HCT116 (cell line): ENCODE data around the gene RPS6KC1. TPM values are rescaled to one million over a fixed set of nuclear protein-coding genes. Genes with fewer than 3 reads are reported as not detected.

Source experiments
- ATAC-seq: fragments of 200-7000 bp; cut with Tn5 transposase; 2 replicates; pipeline ENCODE4 v1.9.1; 2020; ENCODE audit warnings: mild to moderate bottlenecking, moderate library complexity
- BruUV-seq: library from RNA; stranded (reverse); fragments of 400-500 nt; replicated peaks from 2 replicates; lab custom pipeline; 2021; lab: Mats Ljungman, UMichigan
- CTCF ChIA-PET: fragments of 300-600 bp; sonication (Branson Sonifier 250); formaldehyde crosslinking; loops from one replicate; lab custom pipeline; 2021; ENCODE audit warnings: antibody characterized with exemption; lab: Charles Lee
- POLR2A ChIA-PET: fragments of 300-600, 350-600 bp; sonication (Branson Sonifier 250); formaldehyde crosslinking; loops from one replicate; lab custom pipeline; 2021; ENCODE audit warnings: antibody characterized with exemption; lab: Charles Lee
- RAD21 ChIA-PET, 2 experiments: fragments of 300-600 bp; sonication (Branson Sonifier 250); formaldehyde crosslinking; loops; one replicate each; lab custom pipeline; 2023; ENCODE audit warnings: low total read pairs in 2 of 2; ENCODE audit not compliant: uncharacterized antibody in 2 of 2, unreplicated experiment in 2 of 2, low non-redundant PET in 1 of 2; lab: Charles Lee
- DNase-seq: peaks from one replicate; pipeline ENCODE4 v3.0.0-alpha.2; 2010; ENCODE audit warnings: low read depth, low spot score
- H2AFZ ChIP-seq: fragments of 200-600 bp; shearing (Covaris generic), sonication (generic); 2 replicates; pipeline ENCODE4 v1.6.1; 2017; ENCODE audit warnings: low read depth, mixed run types, mixed read lengths, antibody characterized with exemption, low read length; ENCODE audit not compliant: poor library complexity, severe bottlenecking
- H3K27ac ChIP-seq: 2 replicates; pipeline ENCODE4 v1.5.1; 2012; ENCODE audit warnings: low read depth, low read length
- H3K27me3 ChIP-seq: fragments of 200-600 bp; sonication (generic); 2 replicates; pipeline ENCODE4 v1.6.1; 2016; ENCODE audit warnings: mixed run types, low read length, mixed read lengths; ENCODE audit not compliant: insufficient read depth
- H3K36me3 ChIP-seq, 2 experiments: fragments of 200-500 bp in 1 of 2; fragments of 200-600 bp in 1 of 2; sonication (Bioruptor generic) in 1 of 2; sonication (generic) in 1 of 2; 2 replicates each; pipeline versions ENCODE4 v1.5.1 to v1.6.1; 2014 to 2016; ENCODE audit warnings: low read length in 2 of 2, inconsistent platforms in 1 of 2, mixed read lengths in 1 of 2, mixed run types in 1 of 2; ENCODE audit not compliant: insufficient read depth in 2 of 2, control insufficient read depth in 1 of 2
- H3K4me1 ChIP-seq, 2 experiments: fragments of 200-600 bp in 1 of 2; sonication (generic) in 1 of 2; 2 replicates each; pipeline versions ENCODE4 v1.5.1 to v1.6.1; 2012 to 2017; ENCODE audit warnings: low read length in 2 of 2, inconsistent platforms in 1 of 2, mild to moderate bottlenecking in 1 of 2, mixed read lengths in 1 of 2, mixed run types in 1 of 2, moderate library complexity in 1 of 2; ENCODE audit not compliant: insufficient read depth in 2 of 2, control insufficient read depth in 1 of 2
- H3K4me2 ChIP-seq: fragments of 200-600 bp; sonication (generic); 2 replicates; pipeline ENCODE4 v1.6.1; 2017; ENCODE audit warnings: mixed run types, low read length, mixed read lengths
- H3K4me3 ChIP-seq, 2 experiments: fragments of 200-600 bp in 1 of 2; sonication (generic) in 1 of 2; replicated peaks in 1 of 2; 2 replicates each; pipeline ENCODE4 v1.5.1; 2011 to 2016; ENCODE audit warnings: low read length in 2 of 2, control low read depth in 1 of 2, low read depth in 1 of 2, mild to moderate bottlenecking in 1 of 2, mixed read lengths in 1 of 2, mixed run types in 1 of 2
- H3K79me2 ChIP-seq: fragments of 200-600 bp; sonication (generic); 2 replicates; pipeline ENCODE4 v1.6.1; 2017; ENCODE audit warnings: mild to moderate bottlenecking, mixed run types, low read length, moderate library complexity, mixed read lengths; ENCODE audit not compliant: insufficient read depth
- H3K9ac ChIP-seq: fragments of 200-600 bp; sonication (generic); 2 replicates; pipeline ENCODE4 v1.6.1; 2016; ENCODE audit warnings: low read length, mixed read lengths
- H3K9me2 ChIP-seq: fragments of 200-600 bp; sonication (generic), shearing (Covaris generic); 2 replicates; pipeline ENCODE4 v1.6.1; 2017; ENCODE audit warnings: mixed run types, mild to moderate bottlenecking, moderate library complexity; ENCODE audit not compliant: insufficient read depth
- H3K9me3 ChIP-seq, 2 experiments: fragments of 200-500 bp in 1 of 2; fragments of 200-600 bp in 1 of 2; sonication (Bioruptor generic) in 1 of 2; sonication (generic) in 1 of 2; 2 replicates each; pipeline ENCODE4 v1.6.1; 2014 to 2017; ENCODE audit warnings: low read length in 2 of 2, mixed read lengths in 2 of 2, inconsistent platforms in 1 of 2, low read depth in 1 of 2, mild to moderate bottlenecking in 1 of 2, mixed run types in 1 of 2, moderate library complexity in 1 of 2; ENCODE audit not compliant: control insufficient read depth in 1 of 2, insufficient read depth in 1 of 2
- H4K20me1 ChIP-seq: fragments of 200-600 bp; sonication (generic), shearing (Covaris generic); 2 replicates; pipeline ENCODE4 v1.6.1; 2017; ENCODE audit warnings: mixed run types, mild to moderate bottlenecking, moderate library complexity; ENCODE audit not compliant: insufficient read depth
- ATF3 ChIP-seq: IDR thresholded peaks from 2 replicates; pipeline ENCODE4 v1.6.1; 2012
- CBX3 ChIP-seq: IDR thresholded peaks from 2 replicates; pipeline ENCODE4 v1.6.1; 2012; ENCODE audit warnings: low read depth
- CTCF ChIP-seq, 3 experiments: fragments of 200-600 bp in 1 of 3; sonication (generic) in 1 of 3; IDR thresholded peaks in 2 of 3; conservative IDR thresholded peaks in 1 of 3; 2 replicates each; pipeline ENCODE4 v1.5.1; 2012 to 2017; ENCODE audit warnings: low read depth in 2 of 3, low read length in 2 of 3, antibody characterized with exemption in 1 of 3, borderline replicate concordance in 1 of 3, control low read depth in 1 of 3, mild to moderate bottlenecking in 1 of 3, mixed read lengths in 1 of 3, mixed run types in 1 of 3, moderate library complexity in 1 of 3; ENCODE audit not compliant: insufficient read depth in 1 of 3
- EGR1 ChIP-seq: IDR thresholded peaks from 2 replicates; pipeline ENCODE4 v1.6.1; 2012; ENCODE audit warnings: low read depth
- ELF1 ChIP-seq: IDR thresholded peaks from 2 replicates; pipeline ENCODE4 v1.6.1; 2012; ENCODE audit warnings: low read depth, borderline replicate concordance
- EZH2 ChIP-seq: fragments of 200-600 bp; sonication (generic); IDR thresholded peaks from 2 replicates; pipeline ENCODE4 v1.6.1; 2017; ENCODE audit warnings: antibody characterized with exemption, mixed run types
- POLR2A ChIP-seq: IDR thresholded peaks from 2 replicates; pipeline ENCODE4 v1.7.0; 2011; ENCODE audit warnings: borderline replicate concordance; ENCODE audit not compliant: insufficient read depth, insufficient read length; ENCODE audit errors: extremely low read depth
- POLR2AphosphoS5 ChIP-seq: IDR thresholded peaks from 2 replicates; pipeline ENCODE4 v1.6.1; 2011; ENCODE audit warnings: mild to moderate bottlenecking, low read depth, low read length, moderate library complexity
- SP1 ChIP-seq: IDR thresholded peaks from 2 replicates; pipeline ENCODE4 v1.6.1; 2012; ENCODE audit warnings: low read depth
- ZBTB33 ChIP-seq: IDR thresholded peaks from 2 replicates; pipeline ENCODE4 v1.6.1; 2011; ENCODE audit warnings: mild to moderate bottlenecking, low read length, moderate library complexity; ENCODE audit not compliant: insufficient replicate concordance; ENCODE audit errors: extremely low read depth
- ZFX ChIP-seq: fragments of 450-650 bp; IDR thresholded peaks from 2 replicates; pipeline ENCODE4 v1.6.1; 2017
- ZNF274 ChIP-seq: fragments of 200-500 bp; sonication (Bioruptor generic); IDR thresholded peaks from 2 replicates; pipeline ENCODE4 v1.6.1; 2014; ENCODE audit warnings: mild to moderate bottlenecking, low read depth, low read length, inconsistent platforms
- intact Hi-C: fragments of 100-400 bp; cut with micrococcal nuclease; formaldehyde crosslinking; loops from 2 replicates; pipeline ENCODE4 v1.10.0; 2022
- total RNA-seq: library from RNA; stranded (reverse); gene quantifications from one replicate; pipeline ENCODE4 v1.2.1, GENCODE V29; 2021; ENCODE audit not compliant: unreplicated experiment

Gene RPS6KC1
- total RNA-seq, 1 experiment from 2014 or later, result 15.9 TPM

GRCh38 chr1:213231795-213232231, 180.8 kb downstream of the RPS6KC1 start:
- H3K27ac ChIP-seq, result peak overlapping the region; percentile 46; the same call in 1 of the 2 replicates
- no peaks in the 10 kb centered on the region for H3K9me2 ChIP-seq
- intact Hi-C loops, result loop anchor here (10.0 kb wide), 1 partner anchor 583 kb away; no protein-coding TSS in a partner anchor
- BruUV-seq, result no TSS peak
- ATAC-seq, result no peak
- H3K4me2 ChIP-seq, result no peak overlapping the region
- H2AFZ ChIP-seq, result no peak overlapping the region
- H4K20me1 ChIP-seq, result no peaks in the 10 kb centered on the region
- peaks cover 2 to 6% of the 10 kb centered on the region in 2 experiments; a peak in 2 of 4 replicates for H3K4me1 ChIP-seq
- H3K79me2 ChIP-seq, result no peaks in the 10 kb centered on the region
- no peak overlapping the region for H3K9ac ChIP-seq
- no peaks in the 10 kb centered on the region for H3K36me3 ChIP-seq
- TF ChIP-seq SP1 (no peak), CBX3 (no peak), POLR2AphosphoS5 (no peak), ZBTB33 (no peak), CTCF (IDR thresholded peaks at IDR 0.05 in 2 of 3, conservative IDR thresholded peaks at IDR 0.05 in 1 of 3; ENCODE audit: borderline replicate concordance in 1 of 3, insufficient read depth in 1 of 3, low read depth in 2 of 3, low read length in 2 of 3) (no peak), ELF1 (no peak), ZNF274 (no peak), ZFX (no peak), POLR2A (no peak), EZH2 (no peak), ATF3 (no peak), EGR1 (no peak)
- TF ChIP-seq, all 23 proteins: peak for 0
- Histone ChIP-seq H3K4me3 (no peak overlapping the region), H3K9me3 (no peaks in the 10 kb centered on the region), H3K27me3 (no peaks in the 10 kb centered on the region)
- ChIA-PET RAD21 (no interaction called here), CTCF (no interaction called here), POLR2A (no interaction called here)
- no peak for DNase-seq
